WTC11 (cell line): ENCODE measurements around the gene FHAD1. TPM values are rescaled to one million over a fixed set of nuclear protein-coding genes. Genes with fewer than 3 reads are reported as not detected.

Experiments used
- ATAC-seq: fragments of 200-7000 bp; cut with Tn5 transposase; 2 replicates; pipeline ENCODE4 v1.10.0; 2021; ENCODE audit warnings: mild to moderate bottlenecking, moderate library complexity
- CTCF ChIA-PET: fragments of 300-600 bp; sonication (Branson Sonifier 250); formaldehyde crosslinking; loops from one replicate; lab custom pipeline; 2021; ENCODE audit warnings: antibody characterized with exemption; lab: Charles Lee
- POLR2A ChIA-PET: fragments of 350-600 bp; sonication (Branson Sonifier 250); formaldehyde crosslinking; loops from one replicate; lab custom pipeline; 2021; ENCODE audit warnings: antibody characterized with exemption; lab: Charles Lee
- DNase-seq: peaks from one replicate; pipeline ENCODE4 v3.0.0; 2021; ENCODE audit warnings: low spot score
- H3K27ac Mint-ChIP-seq: 2 replicates; pipeline ENCODE4 v1.8.0; 2021; ENCODE audit warnings: mixed read lengths
- H3K27me3 Mint-ChIP-seq: 2 replicates; pipeline ENCODE4 v1.8.0; 2021; ENCODE audit warnings: low read depth, mild to moderate bottlenecking, moderate library complexity, mixed read lengths
- H3K36me3 Mint-ChIP-seq: 2 replicates; pipeline ENCODE4 v1.8.0; 2021; ENCODE audit warnings: mixed read lengths
- H3K4me1 Mint-ChIP-seq: 2 replicates; pipeline ENCODE4 v1.8.0; 2022; ENCODE audit warnings: mixed read lengths
- H3K4me3 Mint-ChIP-seq: 2 replicates; pipeline ENCODE4 v1.8.0; 2021; ENCODE audit warnings: mild to moderate bottlenecking, moderate library complexity, mixed read lengths
- H3K9me3 Mint-ChIP-seq: 2 replicates; pipeline ENCODE4 v1.8.0; 2021; ENCODE audit warnings: mixed read lengths
- FOXK1 ChIP-seq: sonication (generic); formaldehyde crosslinking; IDR thresholded peaks from 2 replicates; pipeline ENCODE4 v1.8.0; 2022; ENCODE audit warnings: mild to moderate bottlenecking, moderate library complexity, missing genetic modification reagents
- HMGA2 ChIP-seq: fragments of 250-450 bp; sonication (Bioruptor Pico); IDR thresholded peaks from 2 replicates; pipeline ENCODE4 v1.4.0; 2021; ENCODE audit warnings: mild to moderate bottlenecking, moderate library complexity
- KAT7 ChIP-seq: sonication (generic); formaldehyde crosslinking; IDR thresholded peaks from 2 replicates; pipeline ENCODE4 v1.8.1; 2023; ENCODE audit warnings: missing genetic modification reagents, mild to moderate bottlenecking, borderline replicate concordance
- NR2C2 ChIP-seq: sonication (generic); formaldehyde crosslinking; IDR thresholded peaks from 2 replicates; pipeline ENCODE4 v1.8.0; 2022; ENCODE audit warnings: mild to moderate bottlenecking, missing genetic modification reagents
- NR3C1 ChIP-seq: sonication (generic); formaldehyde crosslinking; conservative IDR thresholded peaks from 2 replicates; pipeline ENCODE4 v1.8.1; 2023; ENCODE audit warnings: low read depth, mild to moderate bottlenecking, missing genetic modification reagents
- RELA ChIP-seq: sonication (generic); formaldehyde crosslinking; IDR thresholded peaks from 2 replicates; pipeline ENCODE4 v1.8.1; 2022; ENCODE audit warnings: missing genetic modification reagents, mild to moderate bottlenecking, borderline replicate concordance
- TCF7 ChIP-seq: sonication (generic); formaldehyde crosslinking; IDR thresholded peaks from 2 replicates; pipeline ENCODE4 v1.8.0; 2022; ENCODE audit warnings: mild to moderate bottlenecking, low read depth, missing genetic modification reagents, moderate library complexity
- ZBTB21 ChIP-seq: sonication (generic); formaldehyde crosslinking; IDR thresholded peaks from 2 replicates; pipeline ENCODE4 v1.8.1; 2023; ENCODE audit warnings: mild to moderate bottlenecking, missing genetic modification reagents, borderline replicate concordance
- ZNF121 ChIP-seq: sonication (generic); formaldehyde crosslinking; IDR thresholded peaks from 2 replicates; pipeline ENCODE4 v1.8.0; 2023; ENCODE audit warnings: missing genetic modification reagents
- ZNF138 ChIP-seq: sonication (generic); formaldehyde crosslinking; conservative IDR thresholded peaks from 2 replicates; pipeline ENCODE4 v1.8.1; 2022; ENCODE audit warnings: mild to moderate bottlenecking, moderate library complexity, missing genetic modification reagents
- ZNF263 ChIP-seq: sonication (generic); formaldehyde crosslinking; IDR thresholded peaks from 2 replicates; pipeline ENCODE4 v1.8.1; 2022; ENCODE audit warnings: low read depth, mild to moderate bottlenecking, moderate library complexity, missing genetic modification reagents
- total RNA-seq: library from RNA; stranded (reverse); gene quantifications from 3 replicates; pipeline ENCODE4 v1.2.3, GENCODE V29; 2021
- TF ChIP-seq, protein P1 (sequence below): sonication (generic); formaldehyde crosslinking; IDR thresholded peaks from 2 replicates; pipeline ENCODE4 v1.8.1; 2022; ENCODE audit warnings: low read depth, missing genetic modification reagents, borderline replicate concordance
- TF ChIP-seq, protein P2 (sequence below): sonication (generic); formaldehyde crosslinking; IDR thresholded peaks from 2 replicates; pipeline ENCODE4 v1.8.0; 2022; ENCODE audit warnings: mild to moderate bottlenecking, missing genetic modification reagents
- TF ChIP-seq, protein P3 (sequence below): sonication (generic); formaldehyde crosslinking; IDR thresholded peaks from 2 replicates; pipeline ENCODE4 v1.8.0; 2022; ENCODE audit warnings: mild to moderate bottlenecking, missing genetic modification reagents
- TF ChIP-seq, protein P4 (sequence below): fragments of 200-600 bp; IDR thresholded peaks from 2 replicates; pipeline ENCODE4 v1.8.0; 2022; ENCODE audit warnings: antibody characterized with exemption
- TF ChIP-seq, protein P5 (sequence below): sonication (generic); formaldehyde crosslinking; IDR thresholded peaks from 2 replicates; pipeline ENCODE4 v1.8.1; 2022; ENCODE audit warnings: low read depth, mild to moderate bottlenecking, moderate library complexity, missing genetic modification reagents, borderline replicate concordance
- TF ChIP-seq, protein P6 (sequence below): sonication (generic); formaldehyde crosslinking; IDR thresholded peaks from 2 replicates; pipeline ENCODE4 v1.8.0; 2023; ENCODE audit warnings: missing genetic modification reagents, mild to moderate bottlenecking, borderline replicate concordance

Gene FHAD1
- total RNA-seq, 1 experiment from 2014 or later: 3.0 TPM

DNA sequence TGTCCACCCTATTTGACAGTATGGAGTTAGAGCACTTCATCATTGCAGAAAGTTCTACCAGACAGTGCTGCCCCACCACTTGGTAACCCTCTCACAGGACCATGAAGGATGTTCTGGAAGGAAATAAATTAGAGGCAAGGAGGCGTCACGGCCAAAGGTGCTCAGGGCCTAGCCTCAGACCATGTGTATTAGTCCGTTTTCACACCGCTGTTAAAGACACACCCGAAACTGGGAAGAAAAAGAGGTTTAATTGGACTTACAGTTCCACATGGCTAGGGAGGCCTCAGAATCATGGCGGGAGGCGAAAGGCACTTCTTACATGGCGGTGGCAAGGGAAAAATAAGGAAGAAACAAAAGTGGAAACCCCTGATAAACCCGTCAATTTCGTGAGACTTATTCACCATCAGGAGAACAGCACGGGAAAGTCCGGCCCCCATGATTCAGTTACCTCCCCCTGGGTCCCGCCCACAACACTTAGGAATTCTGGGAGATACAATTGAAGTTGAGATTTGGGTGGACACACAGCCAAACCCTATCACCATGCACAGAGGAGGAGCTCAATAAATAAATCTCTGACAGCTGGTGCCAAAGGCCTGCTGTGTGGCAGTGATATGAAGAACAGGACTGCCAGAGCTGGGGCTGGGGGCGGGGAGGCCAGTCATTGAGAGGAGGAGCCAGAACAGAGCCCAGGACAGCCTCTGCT is 75.8 kb downstream of the FHAD1 start:
- H3K27ac Mint-ChIP-seq: no peak overlapping the region
- H3K4me3 Mint-ChIP-seq: peak overlapping the region; percentile 23; the same call in 1 of the 2 replicates
- peak; percentile 27 for ATAC-seq
- H3K27me3 Mint-ChIP-seq: no peaks in the 10 kb centered on the region
- H3K36me3 Mint-ChIP-seq: no peaks in the 10 kb centered on the region
- TF ChIP-seq, protein P1, sequence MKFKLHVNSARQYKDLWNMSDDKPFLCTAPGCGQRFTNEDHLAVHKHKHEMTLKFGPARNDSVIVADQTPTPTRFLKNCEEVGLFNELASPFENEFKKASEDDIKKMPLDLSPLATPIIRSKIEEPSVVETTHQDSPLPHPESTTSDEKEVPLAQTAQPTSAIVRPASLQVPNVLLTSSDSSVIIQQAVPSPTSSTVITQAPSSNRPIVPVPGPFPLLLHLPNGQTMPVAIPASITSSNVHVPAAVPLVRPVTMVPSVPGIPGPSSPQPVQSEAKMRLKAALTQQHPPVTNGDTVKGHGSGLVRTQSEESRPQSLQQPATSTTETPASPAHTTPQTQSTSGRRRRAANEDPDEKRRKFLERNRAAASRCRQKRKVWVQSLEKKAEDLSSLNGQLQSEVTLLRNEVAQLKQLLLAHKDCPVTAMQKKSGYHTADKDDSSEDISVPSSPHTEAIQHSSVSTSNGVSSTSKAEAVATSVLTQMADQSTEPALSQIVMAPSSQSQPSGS (CRISPR knock-in tag): no peak
- TF ChIP-seq FOXK1 (CRISPR knock-in tag): no peak
- TF ChIP-seq NR2C2 (CRISPR knock-in tag): no peak
- no peak for TF ChIP-seq HMGA2
- no peak for TF ChIP-seq ZBTB21 (CRISPR knock-in tag)
- TF ChIP-seq, protein P2, sequence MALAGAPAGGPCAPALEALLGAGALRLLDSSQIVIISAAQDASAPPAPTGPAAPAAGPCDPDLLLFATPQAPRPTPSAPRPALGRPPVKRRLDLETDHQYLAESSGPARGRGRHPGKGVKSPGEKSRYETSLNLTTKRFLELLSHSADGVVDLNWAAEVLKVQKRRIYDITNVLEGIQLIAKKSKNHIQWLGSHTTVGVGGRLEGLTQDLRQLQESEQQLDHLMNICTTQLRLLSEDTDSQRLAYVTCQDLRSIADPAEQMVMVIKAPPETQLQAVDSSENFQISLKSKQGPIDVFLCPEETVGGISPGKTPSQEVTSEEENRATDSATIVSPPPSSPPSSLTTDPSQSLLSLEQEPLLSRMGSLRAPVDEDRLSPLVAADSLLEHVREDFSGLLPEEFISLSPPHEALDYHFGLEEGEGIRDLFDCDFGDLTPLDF (CRISPR knock-in tag): no peak
- no peak for TF ChIP-seq TCF7
- TF ChIP-seq, protein P3, sequence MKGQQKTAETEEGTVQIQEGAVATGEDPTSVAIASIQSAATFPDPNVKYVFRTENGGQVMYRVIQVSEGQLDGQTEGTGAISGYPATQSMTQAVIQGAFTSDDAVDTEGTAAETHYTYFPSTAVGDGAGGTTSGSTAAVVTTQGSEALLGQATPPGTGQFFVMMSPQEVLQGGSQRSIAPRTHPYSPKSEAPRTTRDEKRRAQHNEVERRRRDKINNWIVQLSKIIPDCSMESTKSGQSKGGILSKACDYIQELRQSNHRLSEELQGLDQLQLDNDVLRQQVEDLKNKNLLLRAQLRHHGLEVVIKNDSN (CRISPR knock-in tag): no peak
- no peak for TF ChIP-seq ZNF263
- CTCF ChIA-PET: interaction anchor here (0.6 to 3.2 kb wide), 40 partner anchors 7 to 233 kb away, joined by 3 to 118 read pairs (median 4); partner anchors contain the start of gene EFHD2
- POLR2A ChIA-PET: no interaction called here
- peaks cover 11% of the 10 kb centered on the region for H3K9me3 Mint-ChIP-seq
- H3K4me1 Mint-ChIP-seq: peaks cover 28% of the 10 kb centered on the region
- no peak for DNase-seq

DNA sequence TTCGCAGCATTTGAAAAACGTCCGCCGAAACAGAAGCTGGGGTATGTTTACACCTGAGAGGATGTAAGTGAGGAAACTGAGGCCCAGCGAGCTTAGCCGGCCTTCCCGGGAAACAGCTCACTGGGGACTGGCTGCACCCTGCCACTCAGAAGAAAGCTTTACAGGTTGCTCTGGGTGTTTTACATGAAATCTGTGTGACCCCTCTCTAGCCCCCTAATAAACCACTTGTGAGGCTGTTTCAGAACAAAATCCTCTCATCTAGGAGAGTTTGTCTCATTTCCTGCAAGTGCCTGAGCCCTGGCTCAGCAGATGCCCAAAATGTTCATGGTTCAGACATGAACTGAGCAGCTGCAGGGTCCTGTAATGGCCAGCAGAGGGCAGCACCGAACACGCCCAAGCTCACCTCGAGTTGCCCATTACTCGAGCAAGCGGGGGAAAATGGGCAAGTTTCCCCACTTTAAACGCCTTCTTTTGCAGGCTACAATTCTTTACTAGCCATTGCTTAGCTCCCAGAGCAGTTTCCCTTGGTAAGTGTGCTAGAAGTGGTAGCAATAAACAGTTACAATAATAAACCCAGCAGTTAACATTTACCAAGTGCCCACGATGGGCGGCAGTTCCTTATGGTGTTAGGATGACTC is 76.4 kb downstream of the FHAD1 start:
- Mint-ChIP-seq H3K9me3 (peaks cover 11% of the 10 kb centered on the region), H3K36me3 (no peaks in the 10 kb centered on the region)
- POLR2A ChIA-PET: no interaction called here
- DNase-seq: peak; percentile 80
- no peak for TF ChIP-seq KAT7 (CRISPR knock-in tag)
- TF ChIP-seq RELA (CRISPR knock-in tag): no peak
- TF ChIP-seq ZNF138 (CRISPR knock-in tag): no peak
- TF ChIP-seq NR3C1: no peak
- TF ChIP-seq ZNF121 (CRISPR knock-in tag): no peak
- TF ChIP-seq, protein P4, sequence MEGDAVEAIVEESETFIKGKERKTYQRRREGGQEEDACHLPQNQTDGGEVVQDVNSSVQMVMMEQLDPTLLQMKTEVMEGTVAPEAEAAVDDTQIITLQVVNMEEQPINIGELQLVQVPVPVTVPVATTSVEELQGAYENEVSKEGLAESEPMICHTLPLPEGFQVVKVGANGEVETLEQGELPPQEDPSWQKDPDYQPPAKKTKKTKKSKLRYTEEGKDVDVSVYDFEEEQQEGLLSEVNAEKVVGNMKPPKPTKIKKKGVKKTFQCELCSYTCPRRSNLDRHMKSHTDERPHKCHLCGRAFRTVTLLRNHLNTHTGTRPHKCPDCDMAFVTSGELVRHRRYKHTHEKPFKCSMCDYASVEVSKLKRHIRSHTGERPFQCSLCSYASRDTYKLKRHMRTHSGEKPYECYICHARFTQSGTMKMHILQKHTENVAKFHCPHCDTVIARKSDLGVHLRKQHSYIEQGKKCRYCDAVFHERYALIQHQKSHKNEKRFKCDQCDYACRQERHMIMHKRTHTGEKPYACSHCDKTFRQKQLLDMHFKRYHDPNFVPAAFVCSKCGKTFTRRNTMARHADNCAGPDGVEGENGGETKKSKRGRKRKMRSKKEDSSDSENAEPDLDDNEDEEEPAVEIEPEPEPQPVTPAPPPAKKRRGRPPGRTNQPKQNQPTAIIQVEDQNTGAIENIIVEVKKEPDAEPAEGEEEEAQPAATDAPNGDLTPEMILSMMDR: peak; percentile 97
- TF ChIP-seq, protein P5, sequence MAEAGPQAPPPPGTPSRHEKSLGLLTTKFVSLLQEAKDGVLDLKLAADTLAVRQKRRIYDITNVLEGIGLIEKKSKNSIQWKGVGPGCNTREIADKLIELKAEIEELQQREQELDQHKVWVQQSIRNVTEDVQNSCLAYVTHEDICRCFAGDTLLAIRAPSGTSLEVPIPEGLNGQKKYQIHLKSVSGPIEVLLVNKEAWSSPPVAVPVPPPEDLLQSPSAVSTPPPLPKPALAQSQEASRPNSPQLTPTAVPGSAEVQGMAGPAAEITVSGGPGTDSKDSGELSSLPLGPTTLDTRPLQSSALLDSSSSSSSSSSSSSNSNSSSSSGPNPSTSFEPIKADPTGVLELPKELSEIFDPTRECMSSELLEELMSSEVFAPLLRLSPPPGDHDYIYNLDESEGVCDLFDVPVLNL (CRISPR knock-in tag): no peak
- TF ChIP-seq, protein P6, sequence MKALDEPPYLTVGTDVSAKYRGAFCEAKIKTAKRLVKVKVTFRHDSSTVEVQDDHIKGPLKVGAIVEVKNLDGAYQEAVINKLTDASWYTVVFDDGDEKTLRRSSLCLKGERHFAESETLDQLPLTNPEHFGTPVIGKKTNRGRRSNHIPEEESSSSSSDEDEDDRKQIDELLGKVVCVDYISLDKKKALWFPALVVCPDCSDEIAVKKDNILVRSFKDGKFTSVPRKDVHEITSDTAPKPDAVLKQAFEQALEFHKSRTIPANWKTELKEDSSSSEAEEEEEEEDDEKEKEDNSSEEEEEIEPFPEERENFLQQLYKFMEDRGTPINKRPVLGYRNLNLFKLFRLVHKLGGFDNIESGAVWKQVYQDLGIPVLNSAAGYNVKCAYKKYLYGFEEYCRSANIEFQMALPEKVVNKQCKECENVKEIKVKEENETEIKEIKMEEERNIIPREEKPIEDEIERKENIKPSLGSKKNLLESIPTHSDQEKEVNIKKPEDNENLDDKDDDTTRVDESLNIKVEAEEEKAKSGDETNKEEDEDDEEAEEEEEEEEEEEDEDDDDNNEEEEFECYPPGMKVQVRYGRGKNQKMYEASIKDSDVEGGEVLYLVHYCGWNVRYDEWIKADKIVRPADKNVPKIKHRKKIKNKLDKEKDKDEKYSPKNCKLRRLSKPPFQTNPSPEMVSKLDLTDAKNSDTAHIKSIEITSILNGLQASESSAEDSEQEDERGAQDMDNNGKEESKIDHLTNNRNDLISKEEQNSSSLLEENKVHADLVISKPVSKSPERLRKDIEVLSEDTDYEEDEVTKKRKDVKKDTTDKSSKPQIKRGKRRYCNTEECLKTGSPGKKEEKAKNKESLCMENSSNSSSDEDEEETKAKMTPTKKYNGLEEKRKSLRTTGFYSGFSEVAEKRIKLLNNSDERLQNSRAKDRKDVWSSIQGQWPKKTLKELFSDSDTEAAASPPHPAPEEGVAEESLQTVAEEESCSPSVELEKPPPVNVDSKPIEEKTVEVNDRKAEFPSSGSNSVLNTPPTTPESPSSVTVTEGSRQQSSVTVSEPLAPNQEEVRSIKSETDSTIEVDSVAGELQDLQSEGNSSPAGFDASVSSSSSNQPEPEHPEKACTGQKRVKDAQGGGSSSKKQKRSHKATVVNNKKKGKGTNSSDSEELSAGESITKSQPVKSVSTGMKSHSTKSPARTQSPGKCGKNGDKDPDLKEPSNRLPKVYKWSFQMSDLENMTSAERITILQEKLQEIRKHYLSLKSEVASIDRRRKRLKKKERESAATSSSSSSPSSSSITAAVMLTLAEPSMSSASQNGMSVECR: no peak
- TF ChIP-seq, all 79 proteins: peak for 1
- CTCF ChIA-PET: interaction anchor here (0.6 to 3.2 kb wide), 45 partner anchors 8 to 1431 kb away, joined by 3 to 118 read pairs (median 4); partner anchors contain the start of gene EFHD2
- no peak overlapping the region for H3K27ac Mint-ChIP-seq
- H3K4me1 Mint-ChIP-seq: peaks cover 28% of the 10 kb centered on the region
- H3K27me3 Mint-ChIP-seq: no peaks in the 10 kb centered on the region
- no peak overlapping the region for H3K4me3 Mint-ChIP-seq
- peak; percentile 85 for ATAC-seq
